Sigmoid colon (tissue), 4 donors: ENCODE measurements around the gene FIGN.

ENCODE experiments used
- CTCF ChIP-seq, 4 experiments: fragments of 450-650 bp in 3 of 4; fragments of 200-600 bp in 1 of 4; IDR thresholded peaks; one replicate each; pipeline ENCODE4 v1.5.1; 2016 to 2019; ENCODE audit warnings: antibody characterized with exemption in 4 of 4, mild to moderate bottlenecking in 3 of 4, moderate library complexity in 2 of 4
- EP300 ChIP-seq, 4 donors: sonication (generic); formaldehyde crosslinking; IDR thresholded peaks; one replicate each; pipeline ENCODE4 v1.6.1; 2017; ENCODE audit warnings: antibody characterized with exemption in 4 of 4
- POLR2A ChIP-seq, 2 donors: fragments of 450-650 bp; IDR thresholded peaks; one replicate each; pipeline ENCODE4 v1.6.1; 2016; ENCODE audit warnings: antibody characterized with exemption in 2 of 2, mild to moderate bottlenecking in 2 of 2, moderate library complexity in 2 of 2

- TF ChIP-seq POLR2A (IDR thresholded peaks at IDR 0.05) (no peak), CTCF (IDR thresholded peaks at IDR 0.05) (no peak), EP300 (IDR thresholded peaks at IDR 0.05) (no peak)
Observed at GRCh38 chr2:163564236-163564635, 171.6 kb downstream of the FIGN start.
